Hepatocyte (in vitro differentiated cells): ENCODE measurements around the gene VENTX.

Experiments
- EZH2 ChIP-seq: fragments of 200-600 bp; sonication (generic); IDR thresholded peaks from 2 replicates; pipeline ENCODE4 v1.6.1; 2016; ENCODE audit warnings: antibody characterized with exemption, mild to moderate bottlenecking, borderline replicate concordance
- EZH2phosphoT487 ChIP-seq: fragments of 200-600 bp; sonication (generic); IDR thresholded peaks from one replicate; pipeline ENCODE4 v1.6.1; 2018; ENCODE audit warnings: antibody characterized with exemption, mild to moderate bottlenecking, low read depth, moderate library complexity; ENCODE audit not compliant: unreplicated experiment, severe bottlenecking
- TF ChIP-seq, protein P1 (sequence below): fragments of 200-600 bp; sonication (generic); IDR thresholded peaks from 2 replicates; pipeline ENCODE4 v1.5.1; 2016; ENCODE audit warnings: antibody characterized with exemption, mild to moderate bottlenecking; ENCODE audit not compliant: poor library complexity

DNA sequence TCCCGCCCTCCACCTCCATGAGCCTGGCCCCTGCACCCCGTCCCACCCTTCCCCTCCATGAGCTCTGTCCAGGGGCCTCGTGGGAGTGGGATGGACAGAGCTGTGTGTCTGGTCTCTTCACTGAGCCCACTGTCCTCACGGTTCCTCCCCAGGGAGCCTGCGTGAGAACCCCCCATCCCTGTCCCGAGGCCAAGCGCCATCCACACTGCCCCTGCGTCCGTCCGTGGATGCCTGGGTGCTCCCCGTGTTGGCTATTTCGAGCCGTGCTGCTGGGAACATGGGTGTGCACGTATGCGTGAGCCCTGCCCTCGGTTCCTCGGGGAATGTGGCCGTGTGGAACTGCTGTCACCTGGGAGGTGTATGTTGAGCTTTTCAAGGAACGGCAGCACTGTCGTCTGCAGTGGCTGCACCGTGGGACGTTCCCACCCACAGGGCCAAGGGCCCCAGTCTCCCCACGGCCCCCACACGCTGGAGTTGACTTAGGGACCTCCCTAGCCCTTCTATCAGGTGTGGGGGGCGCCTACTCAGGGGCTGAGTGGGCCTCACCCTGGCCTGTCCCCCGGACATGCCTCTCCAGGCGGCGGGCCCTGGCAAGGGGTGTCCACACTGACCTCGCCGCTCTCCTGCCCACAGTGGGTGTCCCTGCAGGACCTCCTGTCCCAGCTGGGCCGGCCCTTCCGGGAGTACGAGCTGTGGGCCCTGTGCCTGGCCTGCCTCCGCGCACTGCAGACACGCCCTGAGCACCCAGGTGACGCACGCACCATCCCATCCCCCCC lies 49.6 kb upstream of the VENTX start:
- TF ChIP-seq, protein P1, sequence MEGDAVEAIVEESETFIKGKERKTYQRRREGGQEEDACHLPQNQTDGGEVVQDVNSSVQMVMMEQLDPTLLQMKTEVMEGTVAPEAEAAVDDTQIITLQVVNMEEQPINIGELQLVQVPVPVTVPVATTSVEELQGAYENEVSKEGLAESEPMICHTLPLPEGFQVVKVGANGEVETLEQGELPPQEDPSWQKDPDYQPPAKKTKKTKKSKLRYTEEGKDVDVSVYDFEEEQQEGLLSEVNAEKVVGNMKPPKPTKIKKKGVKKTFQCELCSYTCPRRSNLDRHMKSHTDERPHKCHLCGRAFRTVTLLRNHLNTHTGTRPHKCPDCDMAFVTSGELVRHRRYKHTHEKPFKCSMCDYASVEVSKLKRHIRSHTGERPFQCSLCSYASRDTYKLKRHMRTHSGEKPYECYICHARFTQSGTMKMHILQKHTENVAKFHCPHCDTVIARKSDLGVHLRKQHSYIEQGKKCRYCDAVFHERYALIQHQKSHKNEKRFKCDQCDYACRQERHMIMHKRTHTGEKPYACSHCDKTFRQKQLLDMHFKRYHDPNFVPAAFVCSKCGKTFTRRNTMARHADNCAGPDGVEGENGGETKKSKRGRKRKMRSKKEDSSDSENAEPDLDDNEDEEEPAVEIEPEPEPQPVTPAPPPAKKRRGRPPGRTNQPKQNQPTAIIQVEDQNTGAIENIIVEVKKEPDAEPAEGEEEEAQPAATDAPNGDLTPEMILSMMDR, result no peak
- TF ChIP-seq EZH2 (no peak), EZH2phosphoT487 (no peak)
